DMS 273 treated with DMSO at 0.1 percent for 48 hours (cell line): ENCODE data around the gene SRSF7.

Experiments used
- DNase-seq: peaks from one replicate; lab custom pipeline; 2025; lab: John Stamatoyannopoulos, UW

Gene SRSF7

DNA sequence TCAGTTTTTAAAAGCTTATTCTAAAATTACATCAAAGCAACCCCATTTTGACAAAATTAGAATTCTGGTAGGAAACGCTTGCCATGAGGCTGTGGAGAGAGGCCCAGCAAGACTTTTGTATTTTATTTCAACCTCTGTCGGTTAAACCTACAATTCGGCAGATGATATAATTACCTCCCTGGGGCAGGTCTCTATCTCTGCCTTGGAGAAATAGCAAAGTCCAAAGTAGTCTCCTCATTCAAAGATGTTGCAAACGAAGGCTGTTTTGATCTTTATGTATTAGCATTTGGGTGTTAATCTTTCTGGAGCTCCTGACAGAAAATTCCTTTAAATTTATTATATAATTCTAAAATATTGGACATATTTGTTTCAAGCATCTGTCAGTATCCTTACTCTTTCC, 49.6 kb downstream of the SRSF7 start:
- no peak for DNase-seq

DNA sequence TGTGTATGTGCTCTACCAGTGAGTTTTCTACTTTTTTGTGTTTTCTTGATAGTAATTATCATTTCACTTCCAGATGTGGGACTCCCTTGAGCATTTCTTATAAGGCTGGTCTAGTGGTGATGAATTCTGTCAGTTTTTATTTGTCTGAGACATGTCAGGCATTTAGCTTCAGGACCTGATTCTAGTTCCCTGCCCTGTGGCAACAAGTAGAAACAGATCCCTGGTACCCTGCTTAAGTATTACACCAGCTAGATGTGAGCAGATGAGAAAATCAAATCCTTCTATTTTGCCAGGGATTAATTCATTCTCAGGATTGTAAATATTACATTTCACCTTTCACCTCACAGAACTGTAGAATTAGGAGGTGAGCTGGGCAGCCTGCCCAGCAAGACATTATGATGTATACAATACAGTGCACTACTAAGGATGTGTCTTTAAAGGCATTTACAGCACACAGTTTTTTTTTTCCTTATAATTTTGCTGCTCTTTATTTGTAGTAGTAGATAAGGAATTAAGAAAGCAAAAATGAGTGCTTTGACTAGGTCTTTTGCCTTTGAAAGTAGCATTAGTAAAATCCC, 50.2 kb downstream of the SRSF7 start:
- DNase-seq: no peak

DNA sequence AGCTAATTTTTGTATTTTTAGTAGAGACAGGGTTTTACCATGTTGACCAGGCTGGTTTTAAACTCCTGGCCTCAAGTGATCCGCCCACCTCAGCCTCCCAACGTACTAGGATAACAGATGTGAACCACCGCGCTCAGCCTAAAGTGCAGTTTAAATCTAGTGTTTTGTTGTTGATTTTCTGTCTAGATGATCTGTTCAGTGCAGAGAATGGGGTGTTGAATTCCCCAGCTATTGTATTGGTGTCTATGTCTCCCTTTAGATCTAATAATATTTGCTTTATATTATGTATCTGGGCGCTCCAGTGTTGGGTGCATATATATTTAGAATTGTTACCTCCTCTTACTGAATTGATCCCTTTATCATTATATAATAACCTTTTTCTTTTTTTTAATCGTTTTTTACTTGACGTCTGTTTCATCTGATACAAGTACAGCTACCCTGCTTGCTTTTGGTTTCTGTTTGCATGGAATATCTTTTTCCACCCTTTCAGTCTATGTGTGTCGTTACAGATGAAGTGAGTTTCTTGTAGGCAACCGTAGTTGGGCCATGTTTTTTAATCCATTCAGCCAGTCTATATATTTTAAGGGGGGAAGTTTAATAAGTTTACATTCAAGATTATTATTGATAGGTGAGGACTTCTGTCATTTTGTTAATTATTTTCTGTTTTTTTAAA, 50.9 kb downstream of the SRSF7 start:
- DNase-seq: no peak

DNA sequence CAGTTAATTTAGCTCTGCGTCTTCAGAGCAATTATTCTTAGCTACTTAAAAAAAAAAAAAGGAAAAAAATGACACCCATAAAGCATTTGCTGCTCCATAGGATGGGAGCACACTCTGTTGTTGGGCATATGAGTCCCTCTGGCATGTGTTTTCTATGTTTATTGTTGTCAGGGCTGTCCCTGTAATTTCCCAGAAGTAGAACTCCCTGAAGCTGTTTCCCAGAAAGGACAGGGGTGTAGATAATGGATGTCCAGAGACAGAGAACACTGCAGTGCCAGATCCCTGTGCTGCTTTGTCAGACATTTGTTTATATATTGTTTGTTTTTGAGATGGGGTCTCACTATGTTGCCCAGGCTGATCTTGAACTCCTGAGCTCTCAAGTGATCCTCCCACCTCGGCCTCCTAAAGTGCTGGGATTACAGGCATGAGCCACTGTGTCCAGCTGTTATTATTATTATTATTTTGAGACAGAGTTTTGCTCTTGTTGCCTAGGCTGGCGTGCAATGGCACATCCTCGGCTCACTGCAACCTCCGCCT, 52.6 kb downstream of the SRSF7 start:
- no peak for DNase-seq

DNA sequence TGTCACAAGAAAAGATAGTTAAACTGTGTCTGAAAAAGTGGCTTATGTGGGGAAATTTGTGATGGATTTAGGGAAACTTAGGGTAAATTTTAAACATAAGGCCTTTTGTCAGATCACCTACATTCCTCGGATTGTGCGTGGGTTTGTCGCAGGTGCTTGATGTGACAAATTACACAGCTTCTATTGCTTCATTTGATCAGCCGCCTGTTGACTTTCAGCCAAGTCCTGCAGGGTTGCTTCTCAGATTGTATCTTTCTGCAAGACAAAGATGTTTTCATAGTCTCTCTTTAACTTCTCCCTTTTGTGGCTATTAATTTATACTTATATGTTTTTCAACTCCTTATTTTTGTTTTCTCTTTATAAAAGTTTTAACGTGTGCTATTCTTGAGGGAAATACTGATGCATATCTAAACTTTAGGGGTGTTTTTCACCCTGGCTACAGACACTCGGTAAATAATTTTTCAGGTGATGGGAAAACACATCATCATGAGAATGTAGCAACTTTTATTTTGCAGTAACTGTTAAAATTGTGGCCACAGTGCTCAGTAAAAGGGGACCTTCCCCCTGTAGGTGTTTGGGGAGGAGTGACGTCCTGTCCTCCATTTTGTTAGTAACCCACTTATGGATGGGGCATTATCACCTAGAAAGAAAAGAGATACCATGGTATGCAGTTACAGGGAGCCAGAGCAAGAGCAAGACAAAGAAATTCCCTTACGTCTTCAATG, 53.9 kb downstream of the SRSF7 start:
- DNase-seq: no peak
